Keratinocyte (primary cell): ENCODE data around the gene TBC1D14. TPM values are rescaled to one million over a fixed set of nuclear protein-coding genes. Genes with fewer than 3 reads are reported as not detected.

ENCODE experiments used
- DNase-seq: peaks from one replicate; pipeline ENCODE4 v3.0.0-alpha.2; 2011; ENCODE audit warnings: low read depth, missing footprints, low spot score
- FAIRE-seq: peaks from 2 replicates; lab custom pipeline; 2011; peaks lifted over from hg19 to GRCh38; lab: Jason Lieb, UNC
- H2AFZ ChIP-seq: 2 replicates; pipeline ENCODE4 v1.6.0; 2012; ENCODE audit warnings: low read length, control low read depth, inconsistent platforms; ENCODE audit not compliant: control insufficient read depth
- H3K27ac ChIP-seq: 2 replicates; pipeline ENCODE4 v1.5.1; 2011; ENCODE audit warnings: low read length; ENCODE audit not compliant: control insufficient read depth, insufficient read depth
- H3K27me3 ChIP-seq: 3 replicates; pipeline ENCODE4 v1.6.0; 2011; ENCODE audit warnings: low read length; ENCODE audit not compliant: control insufficient read depth, insufficient read depth; ENCODE audit errors: extremely low read depth
- H3K36me3 ChIP-seq, 2 experiments: 2 replicates in 1 of 2; 3 replicates in 1 of 2; pipeline ENCODE4 v1.5.1; 2011; ENCODE audit warnings: low read length in 2 of 2, mild to moderate bottlenecking in 1 of 2; ENCODE audit not compliant: control insufficient read depth in 2 of 2, insufficient read depth in 2 of 2; ENCODE audit errors: extremely low read depth in 1 of 2
- H3K4me1 ChIP-seq: 3 replicates; pipeline ENCODE4 v1.5.1; 2011; ENCODE audit warnings: low read length; ENCODE audit not compliant: control insufficient read depth, insufficient read depth; ENCODE audit errors: extremely low read depth
- H3K4me2 ChIP-seq: 3 replicates; pipeline ENCODE4 v1.6.0; 2011; ENCODE audit warnings: low read depth, low read length; ENCODE audit not compliant: control insufficient read depth, insufficient read depth; ENCODE audit errors: extremely low read depth
- H3K4me3 ChIP-seq, 3 experiments: fragments of 200-600 bp in 1 of 3; sonication (generic) in 1 of 3; 2 replicates in 2 of 3; 3 replicates in 1 of 3; pipeline ENCODE4 v1.5.1; 2011 to 2016; ENCODE audit warnings: low read length in 3 of 3, mild to moderate bottlenecking in 3 of 3, control low read depth in 2 of 3, inconsistent platforms in 1 of 3, low read depth in 1 of 3, mixed read lengths in 1 of 3, mixed run types in 1 of 3, moderate library complexity in 1 of 3; ENCODE audit not compliant: control insufficient read depth in 2 of 3, insufficient read depth in 2 of 3; ENCODE audit errors: extremely low read depth in 1 of 3
- H3K79me2 ChIP-seq: 2 replicates; pipeline ENCODE4 v1.6.0; 2012; ENCODE audit warnings: low read length; ENCODE audit not compliant: control insufficient read depth, insufficient read depth
- H3K9ac ChIP-seq: 3 replicates; pipeline ENCODE4 v1.6.0; 2011; ENCODE audit warnings: low read length; ENCODE audit not compliant: control insufficient read depth, insufficient read depth; ENCODE audit errors: extremely low read depth
- H3K9me1 ChIP-seq: 3 replicates; pipeline ENCODE4 v1.6.0; 2011; ENCODE audit warnings: low read length; ENCODE audit not compliant: control insufficient read depth, insufficient read depth; ENCODE audit errors: extremely low read depth
- H3K9me3 ChIP-seq: 2 replicates; pipeline ENCODE4 v1.5.1; 2012; ENCODE audit warnings: low read depth, low read length; ENCODE audit not compliant: control insufficient read depth
- H4K20me1 ChIP-seq: 3 replicates; pipeline ENCODE4 v1.6.0; 2011; ENCODE audit warnings: low read length; ENCODE audit not compliant: control insufficient read depth, insufficient read depth; ENCODE audit errors: extremely low read depth
- EZH2 ChIP-seq: IDR thresholded peaks from one replicate; pipeline ENCODE4 v1.6.1; 2012; ENCODE audit warnings: inconsistent platforms, mild to moderate bottlenecking, low read length, moderate library complexity
- dilution Hi-C: fragments of 300-500 bp; cut with MboI; formaldehyde crosslinking; loops from one replicate; pipeline ENCODE4 v1.7.0; 2020; ENCODE audit warnings: low sequenced_read_pairs; ENCODE audit not compliant: extremely low pct_ligation_motif_present
- polyA plus RNA-seq, 5 experiments: library from polyadenylated mRNA; depleted of rRNA in 3 of 5; stranded (reverse) in 3 of 5; stranded (forward) in 1 of 5; unstranded in 1 of 5; fragments of >200 nt; gene quantifications; 1 replicate in 1 of 5; 2 replicates in 3 of 5; 3 replicates in 1 of 5; pipeline versions ENCODE4 v1.2.1 to v1.2.3, GENCODE V29; 2011 to 2012; ENCODE audit warnings: missing spikeins in 2 of 5, low read depth in 1 of 5, low replicate concordance in 1 of 5
- TF ChIP-seq, protein P1 (sequence below), 3 experiments: IDR thresholded peaks in 1 of 3; conservative IDR thresholded peaks in 1 of 3; optimal IDR thresholded peaks in 1 of 3; 2 replicates in 2 of 3; 3 replicates in 1 of 3; pipeline versions ENCODE3 to v1.5.1; 2011; ENCODE audit warnings: low read length in 3 of 3, mild to moderate bottlenecking in 3 of 3, moderate library complexity in 2 of 3, control low read depth in 1 of 3, inconsistent platforms in 1 of 3; ENCODE audit not compliant: insufficient read depth in 2 of 3; ENCODE audit errors: extremely low read depth in 1 of 3

TBC1D14 gene
- polyA plus RNA-seq, 1 donor (not counting 4 experiments of a cell fraction or from before 2014, with no cell fraction given): 55.1 TPM

DNA sequence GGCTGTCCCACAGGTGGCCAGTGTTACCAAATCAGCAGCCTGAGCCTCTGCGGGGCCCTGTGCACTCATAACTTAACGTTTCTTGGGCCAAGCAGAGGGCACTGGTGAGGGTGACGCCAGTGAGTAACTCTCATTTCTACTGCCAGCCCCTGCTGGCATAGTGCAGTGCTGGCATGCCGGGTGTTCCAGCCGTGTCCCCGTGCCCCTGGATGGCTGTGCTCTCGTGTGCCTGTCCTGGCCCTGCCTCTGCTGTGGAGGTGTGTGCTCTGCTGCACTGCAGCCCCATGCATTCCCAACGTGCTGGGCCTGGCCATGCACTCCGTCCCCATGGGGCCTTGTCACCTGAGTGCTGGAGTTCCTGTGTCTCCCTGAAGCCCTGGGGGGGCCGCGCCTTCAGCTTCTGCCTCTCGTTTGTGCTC is 14.7 kb downstream of the TBC1D14 start:
- no peak overlapping the region for H2AFZ ChIP-seq
- H4K20me1 ChIP-seq: no peaks in the 10 kb centered on the region
- no peak for TF ChIP-seq EZH2
- TF ChIP-seq, protein P1, sequence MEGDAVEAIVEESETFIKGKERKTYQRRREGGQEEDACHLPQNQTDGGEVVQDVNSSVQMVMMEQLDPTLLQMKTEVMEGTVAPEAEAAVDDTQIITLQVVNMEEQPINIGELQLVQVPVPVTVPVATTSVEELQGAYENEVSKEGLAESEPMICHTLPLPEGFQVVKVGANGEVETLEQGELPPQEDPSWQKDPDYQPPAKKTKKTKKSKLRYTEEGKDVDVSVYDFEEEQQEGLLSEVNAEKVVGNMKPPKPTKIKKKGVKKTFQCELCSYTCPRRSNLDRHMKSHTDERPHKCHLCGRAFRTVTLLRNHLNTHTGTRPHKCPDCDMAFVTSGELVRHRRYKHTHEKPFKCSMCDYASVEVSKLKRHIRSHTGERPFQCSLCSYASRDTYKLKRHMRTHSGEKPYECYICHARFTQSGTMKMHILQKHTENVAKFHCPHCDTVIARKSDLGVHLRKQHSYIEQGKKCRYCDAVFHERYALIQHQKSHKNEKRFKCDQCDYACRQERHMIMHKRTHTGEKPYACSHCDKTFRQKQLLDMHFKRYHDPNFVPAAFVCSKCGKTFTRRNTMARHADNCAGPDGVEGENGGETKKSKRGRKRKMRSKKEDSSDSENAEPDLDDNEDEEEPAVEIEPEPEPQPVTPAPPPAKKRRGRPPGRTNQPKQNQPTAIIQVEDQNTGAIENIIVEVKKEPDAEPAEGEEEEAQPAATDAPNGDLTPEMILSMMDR (optimal IDR thresholded peaks at IDR 0.05 in 1 of 3, IDR thresholded peaks at IDR 0.05 in 1 of 3, conservative IDR thresholded peaks at IDR 0.05 in 1 of 3; ENCODE audit: extremely low read depth in 1 of 3, insufficient read depth in 2 of 3, low read length in 3 of 3): no peak
- FAIRE-seq: no peak
- no peak overlapping the region for H3K4me2 ChIP-seq
- H3K9ac ChIP-seq: no peak overlapping the region
- H3K9me3 ChIP-seq: no peaks in the 10 kb centered on the region
- H3K27me3 ChIP-seq: no peaks in the 10 kb centered on the region
- H3K4me1 ChIP-seq: no peaks in the 10 kb centered on the region
- dilution Hi-C loops: no loop called here
- H3K79me2 ChIP-seq: no peaks in the 10 kb centered on the region
- no peak overlapping the region for H3K4me3 ChIP-seq
- H3K27ac ChIP-seq: no peak overlapping the region
- peaks cover 3 to 6% of the 10 kb centered on the region in 2 experiments for H3K36me3 ChIP-seq
- no peak for DNase-seq
- no peaks in the 10 kb centered on the region for H3K9me1 ChIP-seq

DNA sequence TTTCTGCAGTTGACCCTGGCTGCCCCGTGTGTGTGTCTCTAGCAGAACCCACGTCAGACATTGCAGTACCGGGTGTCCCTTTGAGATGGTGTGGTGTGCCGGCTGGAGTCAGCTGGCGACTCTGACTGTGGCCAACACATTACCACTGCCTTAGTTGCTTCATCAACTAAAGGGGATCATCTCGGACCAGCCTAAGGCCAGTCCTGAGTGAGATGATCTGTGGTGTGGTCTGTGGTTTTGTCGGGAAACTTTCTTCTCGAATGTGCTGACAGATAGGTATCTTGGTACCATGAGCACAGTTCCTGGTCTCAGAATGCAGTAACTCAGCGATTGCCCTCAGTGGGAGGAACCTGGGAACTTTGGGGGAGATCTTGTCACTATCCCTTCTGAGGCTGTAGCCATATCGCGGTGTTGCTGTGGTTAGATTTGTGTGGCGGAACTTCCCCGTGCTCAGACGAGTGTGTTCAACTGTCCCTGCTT is 15.8 kb downstream of the TBC1D14 start:
- H3K9me1 ChIP-seq: no peaks in the 10 kb centered on the region
- no peaks in the 10 kb centered on the region for H4K20me1 ChIP-seq
- H3K27ac ChIP-seq: no peak overlapping the region
- H3K36me3 ChIP-seq: peaks cover 3 to 6% of the 10 kb centered on the region in 2 experiments
- H3K4me1 ChIP-seq: no peaks in the 10 kb centered on the region
- no peaks in the 10 kb centered on the region for H3K9me3 ChIP-seq
- dilution Hi-C loops: no loop called here
- FAIRE-seq (no peak), DNase-seq (no peak)
- no peak overlapping the region for H3K4me2 ChIP-seq
- no peak overlapping the region for H3K4me3 ChIP-seq
- no peak overlapping the region for H3K9ac ChIP-seq
- TF ChIP-seq, protein P1 (optimal IDR thresholded peaks at IDR 0.05 in 1 of 3, IDR thresholded peaks at IDR 0.05 in 1 of 3, conservative IDR thresholded peaks at IDR 0.05 in 1 of 3; ENCODE audit: extremely low read depth in 1 of 3, insufficient read depth in 2 of 3, low read length in 3 of 3): no peak
- TF ChIP-seq EZH2: no peak
- H3K27me3 ChIP-seq: no peaks in the 10 kb centered on the region
- H3K79me2 ChIP-seq: no peaks in the 10 kb centered on the region
- no peak overlapping the region for H2AFZ ChIP-seq
